Mucosa of descending colon (tissue), 3 donors: ENCODE measurements around the gene TAF11L5. TPM values are rescaled to one million over a fixed set of nuclear protein-coding genes. Genes with fewer than 3 reads are reported as not detected.
A peak's percentile ranks its signal among the peaks of the same experiment; 100 is the strongest.
"Not testable (repeated sequence)": the region's sequence is repeated elsewhere in the genome, so short reads cannot be mapped to it uniquely, and the experiment has no call there.

Experiments
- ATAC-seq: fragments of 200-7000 bp; cut with Tn5 transposase; one replicate; pipeline ENCODE4 v1.9.1; 2020; ENCODE audit warnings: mild to moderate bottlenecking, moderate library complexity
- DNase-seq, 3 donors: peaks; one replicate each; pipeline ENCODE4 v3.0.0-alpha.2; 2020
- H3K36me3 ChIP-seq: fragments of 200-600 bp; one replicate; pipeline ENCODE4 v1.8.0; 2021; ENCODE audit warnings: low read depth, mild to moderate bottlenecking
- H3K4me1 ChIP-seq: fragments of 200-600 bp; one replicate; pipeline ENCODE4 v1.8.0; 2021; ENCODE audit warnings: low read depth, mild to moderate bottlenecking
- H3K4me3 ChIP-seq: fragments of 200-600 bp; one replicate; pipeline ENCODE4 v1.8.0; 2021; ENCODE audit warnings: mild to moderate bottlenecking
- H3K9me3 ChIP-seq: fragments of 200-600 bp; one replicate; pipeline ENCODE4 v1.8.0; 2021; ENCODE audit warnings: mild to moderate bottlenecking
- CTCF ChIP-seq: fragments of 200-600 bp; IDR thresholded peaks from one replicate; pipeline ENCODE4 v1.8.0; 2022; ENCODE audit warnings: antibody characterized with exemption, mild to moderate bottlenecking
- intact Hi-C, 2 donors: fragments of 100-400 bp; cut with DNase I in 1 of 2; cut with micrococcal nuclease in 1 of 2; formaldehyde crosslinking; loops; one replicate each; pipeline versions ENCODE4 v1.11.0 to v1.11.1; 2022; cut with DNase I, micrococcal nuclease
- total RNA-seq, 3 donors: library from RNA; stranded (reverse); fragmentation: NEBNext Ultra II Directional in 2 of 3; extraction: Animal tissue kit (Norgen Biotek cat#: 25700) in 2 of 3; gene quantifications; one replicate each; pipeline versions ENCODE4 v1.2.1 to v1.2.4, GENCODE V29; 2021 to 2023
- donor health status: DM: no; HTN: no; CAD: no; lungs with moderate emphysema.
- donor health status: DM: no; HTN: no; CAD: no.
- donor health status: DM: no; HTN: yes; CAD: no.

Gene TAF11L5
- total RNA-seq, 3 donors from 2014 or later, result not detected

- intact Hi-C loops, result no loop called here
- no peaks in the 10 kb centered on the region for H3K36me3 ChIP-seq
- H3K4me1 ChIP-seq, result no peaks in the 10 kb centered on the region
- no peak for ATAC-seq
- no peaks in the 10 kb centered on the region for H3K9me3 ChIP-seq
- H3K4me3 ChIP-seq, result no peak overlapping the region
- TF ChIP-seq CTCF, result no peak
- no peak for DNase-seq
Measured at GRCh38 chr5:17487174-17487512, 37.9 kb upstream of the TAF11L5 start.

- intact Hi-C loops, H3K36me3 ChIP-seq, H3K9me3 ChIP-seq, H3K4me1 ChIP-seq, H3K4me3 ChIP-seq, DNase-seq, ATAC-seq: not testable (repeated sequence)
Measured at GRCh38 chr5:17491257-17491656, 33.8 kb upstream of the TAF11L5 start.

GRCh38 chr5:17492770-17493169 lies 32.3 kb upstream of the TAF11L5 start:
- H3K4me3 ChIP-seq, result no peak overlapping the region
- no peak for DNase-seq
- intact Hi-C loops, result no loop called here
- no peaks in the 10 kb centered on the region for H3K4me1 ChIP-seq
- ATAC-seq, result no peak
- no peaks in the 10 kb centered on the region for H3K36me3 ChIP-seq
- H3K9me3 ChIP-seq, result no peaks in the 10 kb centered on the region
- no peak for TF ChIP-seq CTCF

- no peak for ATAC-seq
- no peak for TF ChIP-seq CTCF
Measured at GRCh38 chr5:17497446-17497845, 27.6 kb upstream of the TAF11L5 start.

GRCh38 chr5:17497931-17498330 lies 27.1 kb upstream of the TAF11L5 start, which contains the start of gene TAF11L2:
Gene TAF11L2 (plus strand): TSS chr5:17498231.
- H3K36me3 ChIP-seq, intact Hi-C loops, ATAC-seq, H3K4me1 ChIP-seq, H3K9me3 ChIP-seq, H3K4me3 ChIP-seq, DNase-seq: not testable (repeated sequence)

More at GRCh38 chr5:17497446-17497845, 27.6 kb upstream of the TAF11L5 start:
- intact Hi-C loops, result no loop called here
- no peaks in the 10 kb centered on the region for H3K4me1 ChIP-seq
- H3K36me3 ChIP-seq, result no peaks in the 10 kb centered on the region
- no peak for DNase-seq
- no peaks in the 10 kb centered on the region for H3K9me3 ChIP-seq
- H3K4me3 ChIP-seq, result no peak overlapping the region

GRCh38 chr5:17511775-17512325 lies 13.2 kb upstream of the TAF11L5 start:
- intact Hi-C loops, result no loop called here
- TF ChIP-seq CTCF, result no peak
- Histone ChIP-seq H3K4me1 (no peaks in the 10 kb centered on the region), H3K9me3 (no peaks in the 10 kb centered on the region), H3K4me3 (no peak overlapping the region), H3K36me3 (no peaks in the 10 kb centered on the region)
- ATAC-seq (no peak), DNase-seq (no peak)

GRCh38 chr5:17517526-17517925 lies 7.5 kb upstream of the TAF11L5 start:
- H3K4me1 ChIP-seq, ATAC-seq, H3K36me3 ChIP-seq, intact Hi-C loops, H3K9me3 ChIP-seq, H3K4me3 ChIP-seq: not testable (repeated sequence)
- DNase-seq, result peak in 1 of 3 donors; percentile 6

- H3K9me3 ChIP-seq, H3K4me3 ChIP-seq, H3K36me3 ChIP-seq, ATAC-seq, H3K4me1 ChIP-seq, DNase-seq, intact Hi-C loops: not testable (repeated sequence)
Measured at GRCh38 chr5:17518067-17518466, 7.0 kb upstream of the TAF11L5 start, which contains the start of gene TAF11L3. Gene TAF11L3 (plus strand): TSS chr5:17518367.

- H3K4me1 ChIP-seq, intact Hi-C loops, H3K9me3 ChIP-seq, H3K4me3 ChIP-seq, ATAC-seq, H3K36me3 ChIP-seq, DNase-seq: not testable (repeated sequence)
Measured at GRCh38 chr5:17519508-17519907, 5.5 kb upstream of the TAF11L5 start.

- ATAC-seq, result not testable (repeated sequence)
Measured at GRCh38 chr5:17521501-17521900, 3.5 kb upstream of the TAF11L5 start, which contains the start of gene TAF11L4. Gene TAF11L4 (plus strand): TSS chr5:17521801.

GRCh38 chr5:17526504-17526903 lies 1.5 kb downstream of the TAF11L5 start:
- DNase-seq, result peak in 1 of 3 donors; percentile 17
- ATAC-seq, H3K4me3 ChIP-seq, H3K9me3 ChIP-seq, H3K4me1 ChIP-seq, H3K36me3 ChIP-seq, intact Hi-C loops: not testable (repeated sequence)

More at GRCh38 chr5:17521501-17521900, 3.5 kb upstream of the TAF11L5 start, which contains the start of gene TAF11L4:
- H3K4me1 ChIP-seq, H3K36me3 ChIP-seq, H3K4me3 ChIP-seq, H3K9me3 ChIP-seq, DNase-seq, intact Hi-C loops: not testable (repeated sequence)
